ENCODE results near the gene TPM1. TPM values are rescaled to one million over a fixed set of nuclear protein-coding genes. Genes with fewer than 3 reads are reported as not detected.

TPM1 gene
- total and polyA plus RNA-seq, 2 donors (not counting 1 experiment from before 2014, with no cell fraction given): 224 to 1,732 TPM

- H3K36me3 ChIP-seq (ENCODE audit: control insufficient read depth, insufficient read depth, low read length): no peaks in the 10 kb centered on the region
- H3K4me3 ChIP-seq (replicated peaks in 1 of 4; ENCODE audit: control extremely low read depth in 1 of 4, insufficient read depth in 1 of 4, low read depth in 3 of 4, low read length in 4 of 4): no peak overlapping the region
- no peaks in the 10 kb centered on the region for H3K27me3 ChIP-seq (ENCODE audit: control insufficient read depth, insufficient read depth, low read length)
- no peak overlapping the region for H2AFZ ChIP-seq (ENCODE audit: low read length)
- H3K9ac ChIP-seq (ENCODE audit: insufficient read depth, low read length): no peak overlapping the region
- H3K4me1 ChIP-seq (ENCODE audit: control insufficient read depth, extremely low read depth, insufficient read depth, low read length): peaks cover 8% of the 10 kb centered on the region
- no peak overlapping the region for H3K27ac ChIP-seq (ENCODE audit: insufficient read depth, low read length)
- no peak for DNase-seq (ENCODE audit: low read depth in 2 of 2)
- H3K79me2 ChIP-seq (ENCODE audit: control insufficient read depth, insufficient read depth, low read length): no peaks in the 10 kb centered on the region
- TF ChIP-seq, protein P1, sequence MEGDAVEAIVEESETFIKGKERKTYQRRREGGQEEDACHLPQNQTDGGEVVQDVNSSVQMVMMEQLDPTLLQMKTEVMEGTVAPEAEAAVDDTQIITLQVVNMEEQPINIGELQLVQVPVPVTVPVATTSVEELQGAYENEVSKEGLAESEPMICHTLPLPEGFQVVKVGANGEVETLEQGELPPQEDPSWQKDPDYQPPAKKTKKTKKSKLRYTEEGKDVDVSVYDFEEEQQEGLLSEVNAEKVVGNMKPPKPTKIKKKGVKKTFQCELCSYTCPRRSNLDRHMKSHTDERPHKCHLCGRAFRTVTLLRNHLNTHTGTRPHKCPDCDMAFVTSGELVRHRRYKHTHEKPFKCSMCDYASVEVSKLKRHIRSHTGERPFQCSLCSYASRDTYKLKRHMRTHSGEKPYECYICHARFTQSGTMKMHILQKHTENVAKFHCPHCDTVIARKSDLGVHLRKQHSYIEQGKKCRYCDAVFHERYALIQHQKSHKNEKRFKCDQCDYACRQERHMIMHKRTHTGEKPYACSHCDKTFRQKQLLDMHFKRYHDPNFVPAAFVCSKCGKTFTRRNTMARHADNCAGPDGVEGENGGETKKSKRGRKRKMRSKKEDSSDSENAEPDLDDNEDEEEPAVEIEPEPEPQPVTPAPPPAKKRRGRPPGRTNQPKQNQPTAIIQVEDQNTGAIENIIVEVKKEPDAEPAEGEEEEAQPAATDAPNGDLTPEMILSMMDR (conservative IDR thresholded peaks at IDR 0.05 in 1 of 2, IDR thresholded peaks at IDR 0.05 in 1 of 2; ENCODE audit: low read depth in 1 of 2, low read length in 2 of 2): no peak
- TF ChIP-seq EZH2 (IDR thresholded peaks at IDR 0.05; ENCODE audit: low read length, missing control alignments): no peak
- no peaks in the 10 kb centered on the region for H3K9me3 ChIP-seq (ENCODE audit: control insufficient read depth, insufficient read depth, low read depth, low read length)
- no peak overlapping the region for H3K4me2 ChIP-seq (ENCODE audit: extremely low read depth, insufficient read depth, low read length)
- H4K20me1 ChIP-seq (ENCODE audit: control insufficient read depth, extremely low read depth, insufficient read depth, low read length): no peaks in the 10 kb centered on the region
These were observed 40.5 kb downstream of the TPM1 start for GRCh38 chr15:63083044-63083443.

DNA sequence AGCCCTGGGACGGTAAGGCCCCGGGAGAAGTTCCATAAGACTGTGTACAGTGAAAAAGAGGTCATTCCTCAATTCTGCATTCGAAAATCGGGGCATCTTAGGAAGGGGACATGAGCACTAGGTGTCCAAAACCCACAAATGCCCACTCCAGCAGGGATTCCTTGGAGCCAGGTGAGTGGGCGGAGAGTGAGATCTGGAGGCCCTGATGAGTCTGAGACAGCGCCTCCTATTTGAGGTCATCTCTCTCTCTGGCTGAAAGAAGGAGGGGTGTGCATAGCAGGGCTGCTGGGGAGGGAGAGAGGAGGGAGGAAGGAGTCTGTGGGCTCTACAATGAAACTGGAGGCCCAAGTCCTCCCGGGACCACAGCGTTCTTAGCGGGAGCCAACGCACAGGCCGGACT is 41.0 kb downstream of the TPM1 start:
- H2AFZ ChIP-seq (ENCODE audit: low read length): no peak overlapping the region
- H3K27me3 ChIP-seq (ENCODE audit: control insufficient read depth, insufficient read depth, low read length): no peaks in the 10 kb centered on the region
- no peak overlapping the region for H3K4me2 ChIP-seq (ENCODE audit: extremely low read depth, insufficient read depth, low read length)
- no peaks in the 10 kb centered on the region for H3K79me2 ChIP-seq (ENCODE audit: control insufficient read depth, insufficient read depth, low read length)
- no peak overlapping the region for H3K27ac ChIP-seq (ENCODE audit: insufficient read depth, low read length)
- TF ChIP-seq EZH2 (IDR thresholded peaks at IDR 0.05; ENCODE audit: low read length, missing control alignments): no peak
- TF ChIP-seq, protein P1 (conservative IDR thresholded peaks at IDR 0.05 in 1 of 2, IDR thresholded peaks at IDR 0.05 in 1 of 2; ENCODE audit: low read depth in 1 of 2, low read length in 2 of 2): no peak
- no peak overlapping the region for H3K9ac ChIP-seq (ENCODE audit: insufficient read depth, low read length)
- H3K9me3 ChIP-seq (ENCODE audit: control insufficient read depth, insufficient read depth, low read depth, low read length): no peaks in the 10 kb centered on the region
- no peak overlapping the region for H3K4me3 ChIP-seq (replicated peaks in 1 of 4; ENCODE audit: control extremely low read depth in 1 of 4, insufficient read depth in 1 of 4, low read depth in 3 of 4, low read length in 4 of 4)
- peaks cover 8% of the 10 kb centered on the region for H3K4me1 ChIP-seq (ENCODE audit: control insufficient read depth, extremely low read depth, insufficient read depth, low read length)
- no peaks in the 10 kb centered on the region for H4K20me1 ChIP-seq (ENCODE audit: control insufficient read depth, extremely low read depth, insufficient read depth, low read length)
- DNase-seq (ENCODE audit: low read depth in 2 of 2): no peak
- no peaks in the 10 kb centered on the region for H3K36me3 ChIP-seq (ENCODE audit: control insufficient read depth, insufficient read depth, low read length)

DNA sequence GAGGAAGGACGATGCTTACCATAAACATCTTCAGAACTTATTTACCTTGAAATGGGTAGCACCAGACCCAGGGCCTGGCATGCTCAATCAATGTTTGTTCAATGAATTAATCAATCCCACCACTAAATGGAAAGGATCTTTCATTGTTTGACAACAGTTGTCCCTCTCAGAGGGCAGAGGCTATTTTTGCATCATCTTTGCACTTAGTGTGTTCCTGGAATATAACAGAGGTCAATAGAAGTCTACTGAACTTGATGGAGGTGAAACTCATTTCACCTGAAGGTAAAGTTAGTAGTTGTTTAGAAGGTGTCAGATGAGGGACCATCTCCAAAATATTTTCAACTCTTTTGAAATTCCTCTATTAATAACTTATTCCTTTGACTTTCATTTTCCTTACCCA is 42.3 kb downstream of the TPM1 start:
- no peak overlapping the region for H3K27ac ChIP-seq (ENCODE audit: insufficient read depth, low read length)
- H4K20me1 ChIP-seq (ENCODE audit: control insufficient read depth, extremely low read depth, insufficient read depth, low read length): no peaks in the 10 kb centered on the region
- no peaks in the 10 kb centered on the region for H3K79me2 ChIP-seq (ENCODE audit: control insufficient read depth, insufficient read depth, low read length)
- TF ChIP-seq EZH2 (IDR thresholded peaks at IDR 0.05; ENCODE audit: low read length, missing control alignments): no peak
- TF ChIP-seq, protein P1 (conservative IDR thresholded peaks at IDR 0.05 in 1 of 2, IDR thresholded peaks at IDR 0.05 in 1 of 2; ENCODE audit: low read depth in 1 of 2, low read length in 2 of 2): no peak
- H3K36me3 ChIP-seq (ENCODE audit: control insufficient read depth, insufficient read depth, low read length): no peaks in the 10 kb centered on the region
- peaks cover 16% of the 10 kb centered on the region for H3K4me1 ChIP-seq (ENCODE audit: control insufficient read depth, extremely low read depth, insufficient read depth, low read length)
- no peak overlapping the region for H3K9ac ChIP-seq (ENCODE audit: insufficient read depth, low read length)
- no peak overlapping the region for H3K4me2 ChIP-seq (ENCODE audit: extremely low read depth, insufficient read depth, low read length)
- H3K9me3 ChIP-seq (ENCODE audit: control insufficient read depth, insufficient read depth, low read depth, low read length): no peaks in the 10 kb centered on the region
- DNase-seq (ENCODE audit: low read depth in 2 of 2): no peak
- H2AFZ ChIP-seq (ENCODE audit: low read length): no peak overlapping the region
- H3K4me3 ChIP-seq (replicated peaks in 1 of 4; ENCODE audit: control extremely low read depth in 1 of 4, insufficient read depth in 1 of 4, low read depth in 3 of 4, low read length in 4 of 4): no peak overlapping the region
- H3K27me3 ChIP-seq (ENCODE audit: control insufficient read depth, insufficient read depth, low read length): no peaks in the 10 kb centered on the region
